ENCODE results near the gene ATP5F1C.

ATP5F1C gene

DNA sequence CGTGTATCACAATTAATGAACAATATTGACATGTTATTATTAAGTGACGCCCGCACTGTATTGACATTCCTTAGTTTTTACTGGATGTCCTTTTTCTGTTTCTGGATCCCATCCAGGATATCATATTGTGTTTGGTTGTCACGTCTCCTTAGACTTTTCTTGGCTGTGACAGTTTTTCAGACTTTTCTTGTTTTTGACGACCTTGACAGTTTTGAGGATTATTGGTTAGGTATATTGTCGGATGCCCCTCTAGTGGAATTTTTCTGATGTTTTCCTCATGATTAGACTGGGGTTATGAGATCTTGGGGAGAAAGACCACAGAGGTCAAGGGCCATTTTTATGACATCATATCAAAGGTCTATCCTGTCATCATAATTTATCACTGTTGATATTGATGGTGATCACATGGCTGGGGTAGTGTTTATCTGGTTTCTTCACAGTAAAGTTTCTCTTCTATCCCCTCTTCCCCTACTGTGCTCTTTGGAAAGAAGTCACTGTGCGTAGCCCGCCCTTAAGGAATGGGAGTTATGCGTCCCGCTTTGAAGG lies 41.4 kb downstream of the ATP5F1C start:
- POLR2A ChIA-PET (ENCODE audit: low non-redundant PET) = no interaction called here
- DNase-seq (ENCODE audit: low spot score) = no peak
- no peak overlapping the region for H3K27ac ChIP-seq
- TF ChIP-seq, protein P1, sequence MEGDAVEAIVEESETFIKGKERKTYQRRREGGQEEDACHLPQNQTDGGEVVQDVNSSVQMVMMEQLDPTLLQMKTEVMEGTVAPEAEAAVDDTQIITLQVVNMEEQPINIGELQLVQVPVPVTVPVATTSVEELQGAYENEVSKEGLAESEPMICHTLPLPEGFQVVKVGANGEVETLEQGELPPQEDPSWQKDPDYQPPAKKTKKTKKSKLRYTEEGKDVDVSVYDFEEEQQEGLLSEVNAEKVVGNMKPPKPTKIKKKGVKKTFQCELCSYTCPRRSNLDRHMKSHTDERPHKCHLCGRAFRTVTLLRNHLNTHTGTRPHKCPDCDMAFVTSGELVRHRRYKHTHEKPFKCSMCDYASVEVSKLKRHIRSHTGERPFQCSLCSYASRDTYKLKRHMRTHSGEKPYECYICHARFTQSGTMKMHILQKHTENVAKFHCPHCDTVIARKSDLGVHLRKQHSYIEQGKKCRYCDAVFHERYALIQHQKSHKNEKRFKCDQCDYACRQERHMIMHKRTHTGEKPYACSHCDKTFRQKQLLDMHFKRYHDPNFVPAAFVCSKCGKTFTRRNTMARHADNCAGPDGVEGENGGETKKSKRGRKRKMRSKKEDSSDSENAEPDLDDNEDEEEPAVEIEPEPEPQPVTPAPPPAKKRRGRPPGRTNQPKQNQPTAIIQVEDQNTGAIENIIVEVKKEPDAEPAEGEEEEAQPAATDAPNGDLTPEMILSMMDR (conservative IDR thresholded peaks at IDR 0.05; ENCODE audit: low read depth) = no peak
- CTCF ChIA-PET = no interaction called here

DNA sequence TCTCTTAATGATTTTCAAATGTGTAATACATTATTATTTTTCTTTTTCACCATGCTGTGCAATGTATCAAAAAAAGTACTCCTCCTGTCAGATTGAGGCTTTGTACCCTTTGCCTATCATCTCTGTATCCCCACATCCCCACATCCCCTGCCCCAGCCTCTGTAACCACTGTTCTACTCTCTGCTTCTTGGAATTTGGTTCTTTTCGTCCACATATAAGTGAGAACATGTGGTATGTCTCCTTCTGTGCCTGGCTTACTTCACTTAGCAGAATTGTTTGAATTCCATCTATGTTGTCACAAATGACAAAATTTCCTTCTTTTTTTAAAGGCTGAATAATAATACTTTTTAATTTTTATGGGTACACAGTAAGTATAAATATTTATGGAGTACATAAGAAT lies 44.1 kb downstream of the ATP5F1C start:
- no peak overlapping the region for H3K27ac ChIP-seq
- no peak for DNase-seq (ENCODE audit: low spot score)
- POLR2A ChIA-PET (ENCODE audit: low non-redundant PET) = no interaction called here
- CTCF ChIA-PET = no interaction called here
- TF ChIP-seq, protein P1 (conservative IDR thresholded peaks at IDR 0.05; ENCODE audit: low read depth) = no peak

DNA sequence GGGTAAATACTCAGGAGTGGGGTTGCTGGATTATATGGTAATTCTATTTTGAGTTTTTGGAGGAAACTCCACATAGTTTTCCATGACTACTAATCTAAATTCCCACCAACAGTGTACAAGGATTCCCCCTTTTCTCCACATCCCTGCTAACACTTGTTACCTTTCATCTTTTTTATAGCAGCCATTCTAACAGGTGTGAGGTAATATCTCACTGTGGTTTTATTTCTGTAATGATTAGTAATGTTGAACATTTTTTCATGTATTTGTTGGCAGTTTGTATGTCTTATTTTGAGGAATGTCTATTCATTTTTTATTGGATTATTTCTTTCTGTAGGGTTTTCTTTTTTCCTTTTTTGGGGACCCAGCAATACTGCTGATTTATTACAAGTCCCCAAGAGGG lies 45.2 kb downstream of the ATP5F1C start:
- DNase-seq (ENCODE audit: low spot score) = no peak
- TF ChIP-seq, protein P1 (conservative IDR thresholded peaks at IDR 0.05; ENCODE audit: low read depth) = no peak
- ChIA-PET CTCF (interaction anchor here (0.6 kb wide), 1 partner anchor 236 kb away, joined by 8 read pairs; no protein-coding TSS in a partner anchor), POLR2A (ENCODE audit: low non-redundant PET) (no interaction called here)
- H3K27ac ChIP-seq = no peak overlapping the region

DNA sequence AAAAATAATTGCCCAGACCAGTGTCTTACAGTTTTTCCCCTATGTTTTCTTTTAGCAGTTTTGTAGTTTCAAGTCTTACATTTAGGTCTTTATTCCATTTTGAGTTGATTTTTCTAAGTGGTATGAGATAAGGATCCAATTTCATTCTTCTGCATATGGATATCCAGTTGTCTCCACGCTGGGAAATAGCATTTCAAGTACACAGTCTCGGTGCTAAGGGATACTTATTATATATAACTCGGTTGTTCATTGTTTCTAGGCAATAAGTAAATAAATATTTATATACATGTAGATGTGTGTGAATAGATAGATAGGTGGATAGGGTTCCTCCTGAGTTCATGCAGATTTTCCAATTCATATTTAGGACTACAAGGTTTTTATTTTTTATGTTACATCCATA lies 46.3 kb downstream of the ATP5F1C start:
- TF ChIP-seq, protein P1 (conservative IDR thresholded peaks at IDR 0.05; ENCODE audit: low read depth) = no peak
- CTCF ChIA-PET = no interaction called here
- H3K27ac ChIP-seq = no peak overlapping the region
- POLR2A ChIA-PET (ENCODE audit: low non-redundant PET) = no interaction called here
- DNase-seq (ENCODE audit: low spot score) = no peak

DNA sequence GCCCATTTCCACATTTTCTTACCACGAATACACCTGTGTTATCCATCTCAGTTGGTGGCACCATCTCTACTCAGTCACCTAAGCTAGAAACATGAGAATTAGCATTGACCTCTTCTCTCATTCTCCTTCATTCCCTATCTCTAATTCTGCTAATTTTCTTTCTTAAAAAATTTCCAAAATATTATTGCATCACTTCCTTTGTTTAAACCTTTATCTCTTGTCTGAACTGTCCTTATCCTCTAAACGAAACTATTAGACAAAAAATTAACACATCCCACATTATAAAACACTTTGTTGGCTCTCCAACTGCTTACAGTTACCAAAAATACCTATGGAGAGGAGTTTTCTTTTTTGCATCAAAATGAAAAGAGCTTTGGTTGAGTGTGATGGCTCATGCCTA lies 48.6 kb downstream of the ATP5F1C start:
- POLR2A ChIA-PET (ENCODE audit: low non-redundant PET) = no interaction called here

DNA sequence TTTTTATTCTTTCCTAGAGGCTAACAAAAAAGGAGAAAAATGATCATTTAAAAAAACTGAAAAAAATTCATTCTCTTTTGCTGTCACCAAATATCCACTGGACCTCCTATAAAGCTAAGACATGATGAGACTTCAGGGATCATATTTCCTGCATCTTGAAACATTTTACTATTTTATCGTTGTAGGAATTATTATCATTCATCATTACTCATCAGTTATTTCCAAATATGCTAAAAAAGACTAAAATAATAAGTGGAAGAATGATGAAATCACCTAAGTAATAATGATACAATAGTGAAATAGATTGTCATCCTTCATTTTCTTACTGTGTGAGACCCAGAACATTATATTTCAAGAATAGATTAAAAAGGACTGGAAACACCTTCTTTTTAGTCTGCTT lies 58.6 kb downstream of the ATP5F1C start:
- TF ChIP-seq, protein P1 (conservative IDR thresholded peaks at IDR 0.05; ENCODE audit: low read depth) = no peak
- ChIA-PET CTCF (no interaction called here), POLR2A (ENCODE audit: low non-redundant PET) (no interaction called here)
- H3K27ac ChIP-seq = no peak overlapping the region
- DNase-seq (ENCODE audit: low spot score) = no peak

More for the DNA sequence above, 48.6 kb downstream of the ATP5F1C start:
- DNase-seq (ENCODE audit: low spot score) = no peak
- CTCF ChIA-PET = no interaction called here
- TF ChIP-seq, protein P1 (conservative IDR thresholded peaks at IDR 0.05; ENCODE audit: low read depth) = no peak
- H3K27ac ChIP-seq = no peak overlapping the region
